ENCODE results near the gene DIPK1B. TPM values are rescaled to one million over a fixed set of nuclear protein-coding genes. Genes with fewer than 3 reads are reported as not detected.

The DIPK1B gene
- polyA plus RNA-seq, 1 donor from 2014 or later: 65.1 TPM

GRCh38 chr9:136763649-136764035 is 51.3 kb downstream of the DIPK1B start:
- H3K4me3 ChIP-seq (ENCODE audit: low read length): no peak overlapping the region
- TF ChIP-seq SMC3 (conservative IDR thresholded peaks at IDR 0.05; ENCODE audit: poor library complexity) (no peak), CTCF (IDR thresholded peaks at IDR 0.05; ENCODE audit: poor library complexity, severe bottlenecking) (no peak), POLR2AphosphoS5 (IDR thresholded peaks at IDR 0.05) (no peak), RAD21 (conservative IDR thresholded peaks at IDR 0.05) (no peak), EP300 (conservative IDR thresholded peaks at IDR 0.05; ENCODE audit: poor library complexity, severe bottlenecking) (no peak), TAF1 (IDR thresholded peaks at IDR 0.05; ENCODE audit: low read depth) (no peak), REST (IDR thresholded peaks at IDR 0.05; ENCODE audit: borderline replicate concordance) (no peak), EZH2 (IDR thresholded peaks at IDR 0.05; ENCODE audit: borderline replicate concordance, insufficient read depth, low read length, poor library complexity, severe bottlenecking) (no peak), MXI1 (conservative IDR thresholded peaks at IDR 0.05; ENCODE audit: poor library complexity, severe bottlenecking) (no peak)

GRCh38 chr9:136764301-136764891 is 52.0 kb downstream of the DIPK1B start, which contains the start of gene LCN15:
TSS of gene LCN15 (minus strand) at chr9:136764518. CDS start at chr9:136764488, 30 bp downstream.
- no peak within 1 kb of the TSS for H3K4me3 ChIP-seq (ENCODE audit: low read length)
- H3K27me3 ChIP-seq (ENCODE audit: insufficient read depth, low read depth, low read length): no peaks in the 10 kb centered on the region
- H3K9ac ChIP-seq (ENCODE audit: low read length): no peak within 1 kb of the TSS
- no peaks in the 10 kb centered on the region for H4K20me1 ChIP-seq (ENCODE audit: insufficient read depth)
- H3K9me2 ChIP-seq (ENCODE audit: insufficient read depth, low read length): no peaks in the 10 kb centered on the region
- H3K4me2 ChIP-seq (ENCODE audit: low read length): no peak within 1 kb of the TSS
- H3K36me3 ChIP-seq (ENCODE audit: insufficient read depth, low read length): no peaks in the 10 kb centered on the region
- TF ChIP-seq EP300 (conservative IDR thresholded peaks at IDR 0.05; ENCODE audit: poor library complexity, severe bottlenecking) (no peak), CTCF (IDR thresholded peaks at IDR 0.05; ENCODE audit: poor library complexity, severe bottlenecking) (no peak), EZH2 (IDR thresholded peaks at IDR 0.05; ENCODE audit: borderline replicate concordance, insufficient read depth, low read length, poor library complexity, severe bottlenecking) (no peak)
- H2AFZ ChIP-seq (ENCODE audit: low read depth, low read length): no peak within 1 kb of the TSS
- H3F3A ChIP-seq (ENCODE audit: insufficient read depth, low read length, poor library complexity, severe bottlenecking): no peaks in the 10 kb centered on the region
- no peaks in the 10 kb centered on the region for H3K9me3 ChIP-seq (ENCODE audit: low read length)
- no peak within 1 kb of the TSS for H3K27ac ChIP-seq (ENCODE audit: low read length)
- H3K79me2 ChIP-seq (replicated peaks; ENCODE audit: insufficient read depth, low read length): no peaks in the 10 kb centered on the region

More at GRCh38 chr9:136763649-136764035, 51.3 kb downstream of the DIPK1B start:
- H2AFZ ChIP-seq (ENCODE audit: low read depth, low read length): no peak overlapping the region
- H3F3A ChIP-seq (ENCODE audit: insufficient read depth, low read length, poor library complexity, severe bottlenecking): no peaks in the 10 kb centered on the region
- H3K27ac ChIP-seq (ENCODE audit: low read length): no peak overlapping the region
- no peaks in the 10 kb centered on the region for H4K20me1 ChIP-seq (ENCODE audit: insufficient read depth)
- no peaks in the 10 kb centered on the region for H3K9me2 ChIP-seq (ENCODE audit: insufficient read depth, low read length)
- H3K4me2 ChIP-seq (ENCODE audit: low read length): no peak overlapping the region
- no peak overlapping the region for H3K9ac ChIP-seq (ENCODE audit: low read length)
- H3K36me3 ChIP-seq (ENCODE audit: insufficient read depth, low read length): no peaks in the 10 kb centered on the region
- H3K79me2 ChIP-seq (replicated peaks; ENCODE audit: insufficient read depth, low read length): no peaks in the 10 kb centered on the region
- no peaks in the 10 kb centered on the region for H3K27me3 ChIP-seq (ENCODE audit: insufficient read depth, low read depth, low read length)
- no peaks in the 10 kb centered on the region for H3K9me3 ChIP-seq (ENCODE audit: low read length)

Data from neural cell (in vitro differentiated cells).